ENCODE results near the gene HINT2.
A peak's percentile ranks its signal among the peaks of the same experiment; 100 is the strongest.

Gene HINT2

GRCh38 chr9:35814841-35815543, at the start of gene HINT2:
TSS of gene HINT2 (minus strand) at chr9:35815042. CDS start at chr9:35814979, 63 bp downstream.
- DNase-seq (ENCODE audit: low read depth, low spot score) = peak; percentile 92

- no peak for DNase-seq (ENCODE audit: low read depth, low spot score)
These were observed 48.7 kb upstream of the HINT2 start for GRCh38 chr9:35863583-35863982.

- no peak for DNase-seq (ENCODE audit: low read depth, low spot score)
These were observed 47.5 kb upstream of the HINT2 start for GRCh38 chr9:35862328-35862727.

GRCh38 chr9:35861161-35861897, 46.5 kb upstream of the HINT2 start:
- DNase-seq (ENCODE audit: low read depth, low spot score) = no peak

GRCh38 chr9:35859990-35860339, 45.1 kb upstream of the HINT2 start:
- DNase-seq (ENCODE audit: low read depth, low spot score) = no peak

- DNase-seq (ENCODE audit: low read depth, low spot score) = no peak
These were observed 44.6 kb upstream of the HINT2 start for GRCh38 chr9:35859310-35859989.

- DNase-seq (ENCODE audit: low read depth, low spot score) = no peak
These were observed 43.6 kb upstream of the HINT2 start for GRCh38 chr9:35858458-35858857.

- DNase-seq (ENCODE audit: low read depth, low spot score) = no peak
These were observed 42.0 kb upstream of the HINT2 start for GRCh38 chr9:35856882-35857281.

GRCh38 chr9:35856206-35856605, 41.4 kb upstream of the HINT2 start:
- no peak for DNase-seq (ENCODE audit: low read depth, low spot score)

- DNase-seq (ENCODE audit: low read depth, low spot score) = no peak
These were observed 39.4 kb upstream of the HINT2 start for GRCh38 chr9:35854091-35854762.

GRCh38 chr9:35852876-35853865, 38.3 kb upstream of the HINT2 start:
- DNase-seq (ENCODE audit: low read depth, low spot score) = no peak

- no peak for DNase-seq (ENCODE audit: low read depth, low spot score)
These were observed 37.5 kb upstream of the HINT2 start for GRCh38 chr9:35852267-35852815.

GRCh38 chr9:35847792-35848572, 33.1 kb upstream of the HINT2 start:
- no peak for DNase-seq (ENCODE audit: low read depth, low spot score)

- DNase-seq (ENCODE audit: low read depth, low spot score) = no peak
These were observed 31.3 kb upstream of the HINT2 start for GRCh38 chr9:35845824-35846771.

GRCh38 chr9:35844628-35845270, 29.9 kb upstream of the HINT2 start:
- DNase-seq (ENCODE audit: low read depth, low spot score) = no peak

- DNase-seq (ENCODE audit: low read depth, low spot score) = no peak
These were observed 28.0 kb upstream of the HINT2 start for GRCh38 chr9:35842795-35843194.

GRCh38 chr9:35842020-35842745, 27.3 kb upstream of the HINT2 start:
- no peak for DNase-seq (ENCODE audit: low read depth, low spot score)

GRCh38 chr9:35841645-35841900, 26.7 kb upstream of the HINT2 start:
- no peak for DNase-seq (ENCODE audit: low read depth, low spot score)
